OCI-LY3 (cell line): ENCODE results near the gene TUBA8.
"Not testable (repeated sequence)": the region's sequence is repeated elsewhere in the genome, so short reads cannot be mapped to it uniquely, and the experiment has no call there.

ENCODE experiments used
- H2AFZ ChIP-seq: fragments of 200-600, 300-600 bp; shearing (Covaris generic); 2 replicates; pipeline ENCODE4 v1.6.0; 2014; ENCODE audit warnings: antibody characterized with exemption, low read depth, low read length
- H3K27ac ChIP-seq: fragments of 200-600, 300-600 bp; sonication (generic); 2 replicates; pipeline ENCODE4 v1.5.1; 2014; ENCODE audit warnings: mild to moderate bottlenecking, low read length, moderate library complexity, mixed read lengths
- H3K27me3 ChIP-seq: fragments of 200-600, 300-600 bp; sonication (generic); 2 replicates; pipeline ENCODE4 v1.6.1; 2014; ENCODE audit warnings: low read depth, low read length, mixed read lengths
- H3K36me3 ChIP-seq: fragments of 200-600, 300-600 bp; sonication (generic); replicated peaks from 2 replicates; pipeline ENCODE3; 2014; ENCODE audit warnings: low read depth, low read length, mixed read lengths
- H3K4me1 ChIP-seq: fragments of 300-600, 200-600 bp; sonication (generic); 2 replicates; pipeline ENCODE4 v1.6.1; 2014; ENCODE audit warnings: low read length, mixed read lengths
- H3K4me2 ChIP-seq: fragments of 200-600, 300-600 bp; sonication (generic); 2 replicates; pipeline ENCODE4 v1.6.1; 2014; ENCODE audit warnings: low read length, mixed read lengths
- H3K4me3 ChIP-seq: fragments of 300-600, 200-600 bp; sonication (generic); 2 replicates; pipeline ENCODE4 v1.5.1; 2014; ENCODE audit warnings: antibody characterized with exemption, mild to moderate bottlenecking, low read length, moderate library complexity
- H3K79me2 ChIP-seq: fragments of 300-600, 200-600 bp; shearing (Covaris generic); 2 replicates; pipeline ENCODE4 v1.6.1; 2014; ENCODE audit warnings: mild to moderate bottlenecking, low read length, mixed read lengths
- H3K9ac ChIP-seq: fragments of 300-600, 200-600 bp; shearing (Covaris generic); 2 replicates; pipeline ENCODE4 v1.6.0; 2014; ENCODE audit warnings: mild to moderate bottlenecking, low read length, moderate library complexity
- H3K9me3 ChIP-seq: fragments of 200-600, 300-600 bp; shearing (Covaris generic); 2 replicates; pipeline ENCODE4 v1.6.1; 2014; ENCODE audit warnings: low read length, mixed read lengths; ENCODE audit not compliant: insufficient read depth
- H4K20me1 ChIP-seq: fragments of 200-600, 300-600 bp; sonication (generic); 2 replicates; pipeline ENCODE4 v1.6.1; 2016; ENCODE audit warnings: low read length, mixed read lengths; ENCODE audit not compliant: insufficient read depth
- CTCF ChIP-seq: fragments of 200-600, 300-600 bp; sonication (generic); IDR thresholded peaks from 2 replicates; pipeline ENCODE4 v1.5.1; 2014; ENCODE audit warnings: antibody characterized with exemption, low read length, low read depth
- EZH2phosphoT487 ChIP-seq: fragments of 200-600 bp; shearing (Covaris generic); IDR thresholded peaks from 2 replicates; pipeline ENCODE4 v1.6.1; 2018; ENCODE audit warnings: antibody characterized with exemption, mixed run types, low read depth

Gene TUBA8

GRCh38 chr22:18070556-18071306, 39.9 kb upstream of the TUBA8 start:
- no peak overlapping the region for H3K27ac ChIP-seq
- 0 out of 2 replicates have a peak overlapping the region, but pooled peaks have one; percentile 5 for H3K4me2 ChIP-seq

GRCh38 chr22:18071307-18071967, 39.2 kb upstream of the TUBA8 start:
- H3K4me2 ChIP-seq: peak overlapping the region; percentile 56
- H3K79me2 ChIP-seq, H3K27me3 ChIP-seq, H3K36me3 ChIP-seq, H4K20me1 ChIP-seq, H3K9me3 ChIP-seq, H3K4me3 ChIP-seq: not testable (repeated sequence)
- 0 out of 2 replicates have a peak overlapping the region, but pooled peaks have one; percentile 15 for H3K9ac ChIP-seq
- H3K4me1 ChIP-seq: peaks cover 66% of the 10 kb centered on the region
- H3K27ac ChIP-seq: peak overlapping the region; percentile 26; the same call in 1 of the 2 replicates
- H2AFZ ChIP-seq: 0 out of 2 replicates have a peak overlapping the region, but pooled peaks have one; percentile 21

More at GRCh38 chr22:18070556-18071306, 39.9 kb upstream of the TUBA8 start:
- Histone ChIP-seq H3K9me3 (no peaks in the 10 kb centered on the region), H3K9ac (no peak overlapping the region), H4K20me1 (no peaks in the 10 kb centered on the region), H3K4me3 (no peak overlapping the region), H3K4me1 (peaks cover 67% of the 10 kb centered on the region), H2AFZ (no peak overlapping the region), H3K79me2 (no peaks in the 10 kb centered on the region), H3K27me3 (no peaks in the 10 kb centered on the region), H3K36me3 (no peaks in the 10 kb centered on the region)
- TF ChIP-seq CTCF (peak; percentile 71), EZH2phosphoT487 (no peak)

DNA sequence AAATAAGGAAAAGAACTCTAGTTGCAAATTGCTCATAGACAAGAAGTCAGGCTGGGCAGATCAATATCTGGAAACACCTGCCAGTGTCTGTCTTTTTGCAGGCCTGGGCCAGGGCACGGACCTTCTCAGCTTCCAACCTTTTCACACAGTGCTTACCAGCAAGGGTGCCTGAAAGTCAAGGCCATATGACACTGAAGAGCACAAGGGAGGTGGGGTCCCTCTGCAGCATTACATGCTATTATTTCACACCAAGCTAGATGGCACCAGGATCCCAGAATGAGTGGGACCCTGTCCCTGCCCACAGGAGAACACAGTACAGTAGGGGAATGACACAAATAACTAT, 38.7 kb upstream of the TUBA8 start:
- Histone ChIP-seq H3K4me3 (no peak overlapping the region), H3K36me3 (no peaks in the 10 kb centered on the region), H3K9me3 (no peaks in the 10 kb centered on the region), H2AFZ (0 out of 2 replicates have a peak overlapping the region, but pooled peaks have one; percentile 21), H3K27me3 (no peaks in the 10 kb centered on the region), H3K4me1 (peaks cover 66% of the 10 kb centered on the region), H3K4me2 (peak overlapping the region; percentile 56), H3K9ac (0 out of 2 replicates have a peak overlapping the region, but pooled peaks have one; percentile 15), H3K27ac (peak overlapping the region; percentile 26; the same call in 1 of the 2 replicates), H3K79me2 (0 out of 2 replicates have a peak, but pooled peaks cover 3% of the 10 kb centered on the region), H4K20me1 (no peaks in the 10 kb centered on the region)
- TF ChIP-seq CTCF (peak; percentile 29), EZH2phosphoT487 (no peak)

DNA sequence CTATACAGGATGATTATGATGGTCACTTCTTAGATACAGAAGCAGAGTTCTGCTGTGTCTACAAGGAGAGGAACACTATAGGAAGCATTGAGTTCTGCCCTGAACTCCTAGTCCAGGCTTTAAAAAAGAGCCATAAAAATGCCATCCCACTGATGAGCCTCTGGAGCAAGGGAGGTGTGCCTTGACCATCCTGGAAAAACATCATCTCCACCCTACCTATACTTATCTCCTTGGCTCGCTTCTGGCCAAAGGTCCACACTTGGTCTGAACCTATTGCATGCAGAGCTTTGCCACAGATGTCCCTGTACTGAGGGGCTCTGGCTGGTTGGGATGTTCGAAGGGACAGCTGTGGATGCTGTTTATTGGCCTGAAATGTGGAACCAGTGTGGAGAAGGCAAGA, 37.1 kb upstream of the TUBA8 start:
- H2AFZ ChIP-seq: no peak overlapping the region
- TF ChIP-seq CTCF (no peak), EZH2phosphoT487 (no peak)
- no peak overlapping the region for H3K4me3 ChIP-seq
- peaks cover 9% of the 10 kb centered on the region for H3K79me2 ChIP-seq
- H3K9ac ChIP-seq: no peak overlapping the region
- H3K27ac ChIP-seq: no peak overlapping the region
- no peaks in the 10 kb centered on the region for H3K27me3 ChIP-seq
- no peaks in the 10 kb centered on the region for H3K36me3 ChIP-seq
- H3K4me2 ChIP-seq: no peak overlapping the region
- H3K4me1 ChIP-seq: peaks cover 55% of the 10 kb centered on the region
- no peaks in the 10 kb centered on the region for H4K20me1 ChIP-seq
- H3K9me3 ChIP-seq: no peaks in the 10 kb centered on the region

GRCh38 chr22:18073927-18074326, 36.7 kb upstream of the TUBA8 start:
- H3K27ac ChIP-seq, H4K20me1 ChIP-seq: not testable (repeated sequence)

More at GRCh38 chr22:18073927-18074326, 36.7 kb upstream of the TUBA8 start:
- H3K9me3 ChIP-seq, H3K36me3 ChIP-seq, H3K4me2 ChIP-seq, H3K9ac ChIP-seq, H3K4me3 ChIP-seq, H3K27me3 ChIP-seq, H2AFZ ChIP-seq: not testable (repeated sequence)
- Histone ChIP-seq H3K4me1 (peaks cover 54% of the 10 kb centered on the region), H3K79me2 (peaks cover 13% of the 10 kb centered on the region)
